ENCODE data around the gene ENO1.

ENO1 gene

GRCh38 chr1:8858888-8859706, 19.4 kb downstream of the ENO1 start:
- DNase-seq (ENCODE audit: extremely low read depth, low read depth), result no peak
- peak; percentile 66 for TF ChIP-seq CTCF (IDR thresholded peaks at IDR 0.05; ENCODE audit: low read depth, low read length)

- TF ChIP-seq CTCF (IDR thresholded peaks at IDR 0.05; ENCODE audit: low read depth, low read length), result no peak
- DNase-seq (ENCODE audit: extremely low read depth, low read depth), result no peak
Observed at GRCh38 chr1:8858112-8858668, 20.3 kb downstream of the ENO1 start.

- DNase-seq (ENCODE audit: extremely low read depth, low read depth), result no peak
Observed at GRCh38 chr1:8856689-8857412, 21.6 kb downstream of the ENO1 start.

GRCh38 chr1:8854240-8854639, 24.2 kb downstream of the ENO1 start:
- no peak for TF ChIP-seq CTCF (IDR thresholded peaks at IDR 0.05; ENCODE audit: low read depth, low read length)
- no peak for DNase-seq (ENCODE audit: extremely low read depth, low read depth)

More at GRCh38 chr1:8856689-8857412, 21.6 kb downstream of the ENO1 start:
- no peak for TF ChIP-seq CTCF (IDR thresholded peaks at IDR 0.05; ENCODE audit: low read depth, low read length)

GRCh38 chr1:8851060-8851459, 27.4 kb downstream of the ENO1 start:
- TF ChIP-seq CTCF (IDR thresholded peaks at IDR 0.05; ENCODE audit: low read depth, low read length), result no peak

GRCh38 chr1:8848663-8849386, 29.7 kb downstream of the ENO1 start:
- peak; percentile 92 for TF ChIP-seq CTCF (IDR thresholded peaks at IDR 0.05; ENCODE audit: low read depth, low read length)
- peak; percentile 87 for DNase-seq (ENCODE audit: extremely low read depth, low read depth)

More at GRCh38 chr1:8851060-8851459, 27.4 kb downstream of the ENO1 start:
- no peak for DNase-seq (ENCODE audit: extremely low read depth, low read depth)
